NCI-H187 treated with DMSO at 0.1 percent for 48 hours (cell line): Measurements from ENCODE around the gene DCPS.
"Not testable (repeated sequence)": the region's sequence is repeated elsewhere in the genome, so short reads cannot be mapped to it uniquely, and the experiment has no call there.

ENCODE experiments used
- DNase-seq: peaks from one replicate; lab custom pipeline; 2025; lab: John Stamatoyannopoulos, UW

Gene DCPS

GRCh38 chr11:126288237-126288636 is 15.6 kb upstream of the DCPS start:
- no peak for DNase-seq

- no peak for DNase-seq
Measured at GRCh38 chr11:126290887-126291286, 13.0 kb upstream of the DCPS start.

- no peak for DNase-seq
Measured at GRCh38 chr11:126293726-126294125, 10.1 kb upstream of the DCPS start.

GRCh38 chr11:126297004-126297403 is 6.9 kb upstream of the DCPS start:
- no peak for DNase-seq

- DNase-seq, result no peak
Measured at GRCh38 chr11:126304457-126305075, 706 bp downstream of the DCPS start.

- DNase-seq, result no peak
Measured at GRCh38 chr11:126305699-126306098, 1.8 kb downstream of the DCPS start.

GRCh38 chr11:126307706-126308105 is 3.8 kb downstream of the DCPS start:
- DNase-seq, result no peak

- DNase-seq, result no peak
Measured at GRCh38 chr11:126308271-126308671, 4.4 kb downstream of the DCPS start.

GRCh38 chr11:126308771-126309170 is 4.9 kb downstream of the DCPS start:
- not testable (repeated sequence) for DNase-seq

- no peak for DNase-seq
Measured at GRCh38 chr11:126310200-126310991, 6.5 kb downstream of the DCPS start.

- no peak for DNase-seq
Measured at GRCh38 chr11:126310992-126311310, 7.1 kb downstream of the DCPS start.

GRCh38 chr11:126311401-126312291 is 7.8 kb downstream of the DCPS start:
- no peak for DNase-seq

- DNase-seq, result no peak
Measured at GRCh38 chr11:126312961-126313360, 9.1 kb downstream of the DCPS start.

- DNase-seq, result no peak
Measured at GRCh38 chr11:126313826-126314225, 10.0 kb downstream of the DCPS start.

GRCh38 chr11:126317432-126317755 is 13.5 kb downstream of the DCPS start:
- DNase-seq, result no peak

GRCh38 chr11:126317756-126318573 is 14.1 kb downstream of the DCPS start:
- peak; percentile 6 for DNase-seq

GRCh38 chr11:126318574-126319373 is 14.9 kb downstream of the DCPS start:
- DNase-seq, result no peak

- no peak for DNase-seq
Measured at GRCh38 chr11:126319374-126319740, 15.5 kb downstream of the DCPS start.

- DNase-seq, result no peak
Measured at GRCh38 chr11:126322996-126323395, 19.1 kb downstream of the DCPS start.

GRCh38 chr11:126327281-126328000 is 23.6 kb downstream of the DCPS start:
- DNase-seq, result no peak

- DNase-seq, result no peak
Measured at GRCh38 chr11:126328001-126328390, 24.1 kb downstream of the DCPS start.
